ENCODE measurements around the gene OGFOD3.

OGFOD3 gene

GRCh38 chr17:82407255-82407654, 11.1 kb downstream of the OGFOD3 start:
- no peaks in the 10 kb centered on the region for H3K9me3 ChIP-seq (ENCODE audit: control insufficient read depth, low read length)
- H3K27ac ChIP-seq (ENCODE audit: insufficient read depth, low read length, poor library complexity, severe bottlenecking): no peak overlapping the region
- DNase-seq: no peak
- H3K36me3 ChIP-seq (ENCODE audit: control insufficient read depth, insufficient read depth, low read length): peaks cover 3% of the 10 kb centered on the region
- no peak overlapping the region for H3K4me3 ChIP-seq (ENCODE audit: insufficient read depth, low read depth, low read length, poor library complexity, severe bottlenecking)
- H3K4me1 ChIP-seq (ENCODE audit: control insufficient read depth, insufficient read depth, low read length, poor library complexity, severe bottlenecking): no peaks in the 10 kb centered on the region
- no peaks in the 10 kb centered on the region for H3K27me3 ChIP-seq (replicated peaks; ENCODE audit: control insufficient read depth, insufficient read depth, low read length, poor library complexity, severe bottlenecking)

- H3K27me3 ChIP-seq (replicated peaks; ENCODE audit: control insufficient read depth, insufficient read depth, low read length, poor library complexity, severe bottlenecking): no peaks in the 10 kb centered on the region
- H3K36me3 ChIP-seq (ENCODE audit: control insufficient read depth, insufficient read depth, low read length): peaks cover under 1% of the 10 kb centered on the region
- no peaks in the 10 kb centered on the region for H3K4me1 ChIP-seq (ENCODE audit: control insufficient read depth, insufficient read depth, low read length, poor library complexity, severe bottlenecking)
- no peaks in the 10 kb centered on the region for H3K9me3 ChIP-seq (ENCODE audit: control insufficient read depth, low read length)
- no peak overlapping the region for H3K27ac ChIP-seq (ENCODE audit: insufficient read depth, low read length, poor library complexity, severe bottlenecking)
- DNase-seq: no peak
- H3K4me3 ChIP-seq (ENCODE audit: insufficient read depth, low read depth, low read length, poor library complexity, severe bottlenecking): no peak overlapping the region
Observed at GRCh38 chr17:82406131-82406671, 12.2 kb downstream of the OGFOD3 start.

GRCh38 chr17:82405051-82405450, 13.3 kb downstream of the OGFOD3 start:
- no peak overlapping the region for H3K4me3 ChIP-seq (ENCODE audit: insufficient read depth, low read depth, low read length, poor library complexity, severe bottlenecking)
- no peaks in the 10 kb centered on the region for H3K36me3 ChIP-seq (ENCODE audit: control insufficient read depth, insufficient read depth, low read length)
- no peak for DNase-seq
- H3K9me3 ChIP-seq (ENCODE audit: control insufficient read depth, low read length): no peaks in the 10 kb centered on the region
- no peak overlapping the region for H3K27ac ChIP-seq (ENCODE audit: insufficient read depth, low read length, poor library complexity, severe bottlenecking)
- peaks cover 4% of the 10 kb centered on the region for H3K4me1 ChIP-seq (ENCODE audit: control insufficient read depth, insufficient read depth, low read length, poor library complexity, severe bottlenecking)
- no peaks in the 10 kb centered on the region for H3K27me3 ChIP-seq (replicated peaks; ENCODE audit: control insufficient read depth, insufficient read depth, low read length, poor library complexity, severe bottlenecking)

- Histone ChIP-seq H3K27ac (ENCODE audit: insufficient read depth, low read length, poor library complexity, severe bottlenecking) (no peak overlapping the region), H3K27me3 (replicated peaks; ENCODE audit: control insufficient read depth, insufficient read depth, low read length, poor library complexity, severe bottlenecking) (no peaks in the 10 kb centered on the region), H3K4me3 (ENCODE audit: insufficient read depth, low read depth, low read length, poor library complexity, severe bottlenecking) (no peak overlapping the region), H3K9me3 (ENCODE audit: control insufficient read depth, low read length) (no peaks in the 10 kb centered on the region), H3K4me1 (ENCODE audit: control insufficient read depth, insufficient read depth, low read length, poor library complexity, severe bottlenecking) (peaks cover 4% of the 10 kb centered on the region), H3K36me3 (ENCODE audit: control insufficient read depth, insufficient read depth, low read length) (no peaks in the 10 kb centered on the region)
- DNase-seq: no peak
Observed at GRCh38 chr17:82403662-82404660, 14.4 kb downstream of the OGFOD3 start.

- no peak overlapping the region for H3K4me3 ChIP-seq (ENCODE audit: insufficient read depth, low read depth, low read length, poor library complexity, severe bottlenecking)
- no peaks in the 10 kb centered on the region for H3K9me3 ChIP-seq (ENCODE audit: control insufficient read depth, low read length)
- peaks cover 4% of the 10 kb centered on the region for H3K4me1 ChIP-seq (ENCODE audit: control insufficient read depth, insufficient read depth, low read length, poor library complexity, severe bottlenecking)
- no peaks in the 10 kb centered on the region for H3K36me3 ChIP-seq (ENCODE audit: control insufficient read depth, insufficient read depth, low read length)
- no peak for DNase-seq
- no peaks in the 10 kb centered on the region for H3K27me3 ChIP-seq (replicated peaks; ENCODE audit: control insufficient read depth, insufficient read depth, low read length, poor library complexity, severe bottlenecking)
- H3K27ac ChIP-seq (ENCODE audit: insufficient read depth, low read length, poor library complexity, severe bottlenecking): no peak overlapping the region
Observed at GRCh38 chr17:82402865-82403264, 15.5 kb downstream of the OGFOD3 start.

- H3K27me3 ChIP-seq (replicated peaks; ENCODE audit: control insufficient read depth, insufficient read depth, low read length, poor library complexity, severe bottlenecking): no peaks in the 10 kb centered on the region
- DNase-seq: peak; percentile 19 to 36 (median 23)
- H3K27ac ChIP-seq (ENCODE audit: insufficient read depth, low read length, poor library complexity, severe bottlenecking): no peak overlapping the region
- H3K4me1 ChIP-seq (ENCODE audit: control insufficient read depth, insufficient read depth, low read length, poor library complexity, severe bottlenecking): peaks cover 4% of the 10 kb centered on the region
- H3K9me3 ChIP-seq (ENCODE audit: control insufficient read depth, low read length): no peaks in the 10 kb centered on the region
- peak overlapping the region; percentile 24 for H3K4me3 ChIP-seq (ENCODE audit: insufficient read depth, low read depth, low read length, poor library complexity, severe bottlenecking)
- H3K36me3 ChIP-seq (ENCODE audit: control insufficient read depth, insufficient read depth, low read length): no peaks in the 10 kb centered on the region
Observed at GRCh38 chr17:82400830-82401229, 17.6 kb downstream of the OGFOD3 start.

- Histone ChIP-seq H3K4me1 (ENCODE audit: control insufficient read depth, insufficient read depth, low read length, poor library complexity, severe bottlenecking) (peaks cover 4% of the 10 kb centered on the region), H3K27me3 (replicated peaks; ENCODE audit: control insufficient read depth, insufficient read depth, low read length, poor library complexity, severe bottlenecking) (no peaks in the 10 kb centered on the region), H3K9me3 (ENCODE audit: control insufficient read depth, low read length) (no peaks in the 10 kb centered on the region), H3K27ac (ENCODE audit: insufficient read depth, low read length, poor library complexity, severe bottlenecking) (no peak overlapping the region), H3K4me3 (ENCODE audit: insufficient read depth, low read depth, low read length, poor library complexity, severe bottlenecking) (no peak overlapping the region), H3K36me3 (ENCODE audit: control insufficient read depth, insufficient read depth, low read length) (no peaks in the 10 kb centered on the region)
- no peak for DNase-seq
Observed at GRCh38 chr17:82400206-82400605, 18.2 kb downstream of the OGFOD3 start.

GRCh38 chr17:82399601-82400101, 18.7 kb downstream of the OGFOD3 start:
- Histone ChIP-seq H3K27me3 (replicated peaks; ENCODE audit: control insufficient read depth, insufficient read depth, low read length, poor library complexity, severe bottlenecking) (no peaks in the 10 kb centered on the region), H3K4me3 (ENCODE audit: insufficient read depth, low read depth, low read length, poor library complexity, severe bottlenecking) (no peak overlapping the region), H3K27ac (ENCODE audit: insufficient read depth, low read length, poor library complexity, severe bottlenecking) (no peak overlapping the region), H3K4me1 (ENCODE audit: control insufficient read depth, insufficient read depth, low read length, poor library complexity, severe bottlenecking) (peaks cover 4% of the 10 kb centered on the region), H3K9me3 (ENCODE audit: control insufficient read depth, low read length) (no peaks in the 10 kb centered on the region), H3K36me3 (ENCODE audit: control insufficient read depth, insufficient read depth, low read length) (no peaks in the 10 kb centered on the region)
- DNase-seq: no peak

- DNase-seq: no peak
- no peaks in the 10 kb centered on the region for H3K27me3 ChIP-seq (replicated peaks; ENCODE audit: control insufficient read depth, insufficient read depth, low read length, poor library complexity, severe bottlenecking)
Observed at GRCh38 chr17:82399041-82399441, 19.3 kb downstream of the OGFOD3 start.

More at GRCh38 chr17:82399041-82399441, 19.3 kb downstream of the OGFOD3 start:
- Histone ChIP-seq H3K9me3 (ENCODE audit: control insufficient read depth, low read length) (no peaks in the 10 kb centered on the region), H3K4me3 (ENCODE audit: insufficient read depth, low read depth, low read length, poor library complexity, severe bottlenecking) (no peak overlapping the region), H3K27ac (ENCODE audit: insufficient read depth, low read length, poor library complexity, severe bottlenecking) (no peak overlapping the region), H3K36me3 (ENCODE audit: control insufficient read depth, insufficient read depth, low read length) (peaks cover 4% of the 10 kb centered on the region), H3K4me1 (ENCODE audit: control insufficient read depth, insufficient read depth, low read length, poor library complexity, severe bottlenecking) (peaks cover 4% of the 10 kb centered on the region)
